Activated gamma-delta T cell (primary cell): ENCODE results near the gene YWHAG.
"Not testable (repeated sequence)": the region's sequence is repeated elsewhere in the genome, so short reads cannot be mapped to it uniquely, and the experiment has no call there.

ENCODE experiments used
- DNase-seq: peaks from one replicate; lab custom pipeline; 2025; lab: John Stamatoyannopoulos, UW

YWHAG gene

GRCh38 chr7:76294344-76295024 is 64.3 kb downstream of the YWHAG start:
- no peak for DNase-seq

GRCh38 chr7:76293407-76293901 is 65.3 kb downstream of the YWHAG start:
- no peak for DNase-seq

GRCh38 chr7:76292911-76293310 is 65.9 kb downstream of the YWHAG start:
- DNase-seq: not testable (repeated sequence)

- DNase-seq: no peak
These were observed 66.6 kb downstream of the YWHAG start for GRCh38 chr7:76292213-76292573.

GRCh38 chr7:76291351-76292212 is 67.2 kb downstream of the YWHAG start:
- DNase-seq: no peak

GRCh38 chr7:76290847-76291350 is 67.9 kb downstream of the YWHAG start:
- not testable (repeated sequence) for DNase-seq

- DNase-seq: no peak
These were observed 71.9 kb downstream of the YWHAG start for GRCh38 chr7:76286842-76287403.

- DNase-seq: no peak
These were observed 73.0 kb downstream of the YWHAG start for GRCh38 chr7:76285604-76286374.

- no peak for DNase-seq
These were observed 75.3 kb downstream of the YWHAG start for GRCh38 chr7:76283254-76284159.

GRCh38 chr7:76282344-76283253 is 76.2 kb downstream of the YWHAG start:
- DNase-seq: no peak

GRCh38 chr7:76281706-76282343 is 77.0 kb downstream of the YWHAG start:
- DNase-seq: no peak

- DNase-seq: no peak
These were observed 77.6 kb downstream of the YWHAG start for GRCh38 chr7:76281006-76281705.

GRCh38 chr7:76280408-76280807 is 78.4 kb downstream of the YWHAG start:
- DNase-seq: no peak

GRCh38 chr7:76278540-76278939 is 80.3 kb downstream of the YWHAG start:
- no peak for DNase-seq
